GM19035 (cell line): ENCODE data around the gene APOC3.

Source experiments
- ATAC-seq: cut with Tn5 transposase; IDR thresholded peaks from one replicate; pipeline ENCODE4 v1.9.1; 2021; ENCODE audit not compliant: unreplicated experiment

The APOC3 gene

GRCh38 chr11:116829525-116830183, at the start of gene APOC3:
APOC3 (plus strand) TSS chr11:116829907; CDS start chr11:116830583, 676 bp downstream.
- no peak for ATAC-seq

- ATAC-seq, result no peak
Measured at GRCh38 chr11:116782728-116783127, 47.0 kb upstream of the APOC3 start.

GRCh38 chr11:116786326-116786725, 43.4 kb upstream of the APOC3 start:
- ATAC-seq, result no peak

- ATAC-seq, result no peak
Measured at GRCh38 chr11:116786966-116787365, 42.7 kb upstream of the APOC3 start.

GRCh38 chr11:116787436-116787785, 42.3 kb upstream of the APOC3 start:
- peak; percentile 2 for ATAC-seq

- peak; percentile 88 for ATAC-seq
Measured at GRCh38 chr11:116787786-116788486, 41.8 kb upstream of the APOC3 start, which contains the start of gene ZPR1. ZPR1 (minus strand) TSS chr11:116788023; CDS start chr11:116787990, 33 bp downstream.

- no peak for ATAC-seq
Measured at GRCh38 chr11:116788534-116788933, 41.2 kb upstream of the APOC3 start.

GRCh38 chr11:116788975-116789374, 40.7 kb upstream of the APOC3 start:
- ATAC-seq, result no peak

- ATAC-seq, result no peak
Measured at GRCh38 chr11:116790167-116791001, 39.3 kb upstream of the APOC3 start.

GRCh38 chr11:116791002-116791812, 38.5 kb upstream of the APOC3 start:
- no peak for ATAC-seq

GRCh38 chr11:116791813-116792143, 37.9 kb upstream of the APOC3 start, which contains the start of gene APOA5:
APOA5 (minus strand) TSS chr11:116791879; CDS start chr11:116791860, 19 bp downstream.
- ATAC-seq, result no peak

- no peak for ATAC-seq
Measured at GRCh38 chr11:116792144-116792868, 37.4 kb upstream of the APOC3 start.

GRCh38 chr11:116792869-116793771, 36.6 kb upstream of the APOC3 start:
- ATAC-seq, result no peak

GRCh38 chr11:116793772-116794097, 36.0 kb upstream of the APOC3 start:
- ATAC-seq, result no peak

- no peak for ATAC-seq
Measured at GRCh38 chr11:116794851-116795250, 34.9 kb upstream of the APOC3 start.

GRCh38 chr11:116796548-116796947, 33.2 kb upstream of the APOC3 start:
- no peak for ATAC-seq

GRCh38 chr11:116797816-116798215, 31.9 kb upstream of the APOC3 start:
- no peak for ATAC-seq

- no peak for ATAC-seq
Measured at GRCh38 chr11:116798368-116798767, 31.3 kb upstream of the APOC3 start.

- no peak for ATAC-seq
Measured at GRCh38 chr11:116800610-116801009, 29.1 kb upstream of the APOC3 start.
